ENCODE measurements around the gene SAMD4A. TPM values are rescaled to one million over a fixed set of nuclear protein-coding genes. Genes with fewer than 3 reads are reported as not detected.

SAMD4A gene
- total RNA-seq, 1 experiment from 2014 or later = 26.5 TPM

GRCh38 chr14:54709867-54710266 lies 142.9 kb downstream of the SAMD4A start:
- Histone ChIP-seq H3K9me3 (ENCODE audit: low read depth, low read length, poor library complexity, severe bottlenecking) (no peaks in the 10 kb centered on the region), H3K27ac (ENCODE audit: low read depth, low read length, poor library complexity, severe bottlenecking) (no peak overlapping the region), H3K36me3 (ENCODE audit: insufficient read depth, low read length, poor library complexity, severe bottlenecking) (no peaks in the 10 kb centered on the region), H3K27me3 (replicated peaks; ENCODE audit: insufficient read depth, low read depth, low read length, poor library complexity) (no peaks in the 10 kb centered on the region), H3K4me1 (ENCODE audit: insufficient read depth, low read length, poor library complexity, severe bottlenecking) (no peaks in the 10 kb centered on the region), H3K4me3 (ENCODE audit: low read depth, low read length, poor library complexity, severe bottlenecking) (no peak overlapping the region)
- BruUV-seq (replicated peaks) = no TSS peak
- intact Hi-C loops (cut with micrococcal nuclease; ENCODE audit: unreplicated experiment) = no loop called here
- no peak for DNase-seq (ENCODE audit: low spot score)
- no peak for TF ChIP-seq EZH2 (IDR thresholded peaks at IDR 0.05; ENCODE audit: borderline replicate concordance, low read depth, low read length, poor library complexity, severe bottlenecking)
- TF ChIP-seq, protein P1, sequence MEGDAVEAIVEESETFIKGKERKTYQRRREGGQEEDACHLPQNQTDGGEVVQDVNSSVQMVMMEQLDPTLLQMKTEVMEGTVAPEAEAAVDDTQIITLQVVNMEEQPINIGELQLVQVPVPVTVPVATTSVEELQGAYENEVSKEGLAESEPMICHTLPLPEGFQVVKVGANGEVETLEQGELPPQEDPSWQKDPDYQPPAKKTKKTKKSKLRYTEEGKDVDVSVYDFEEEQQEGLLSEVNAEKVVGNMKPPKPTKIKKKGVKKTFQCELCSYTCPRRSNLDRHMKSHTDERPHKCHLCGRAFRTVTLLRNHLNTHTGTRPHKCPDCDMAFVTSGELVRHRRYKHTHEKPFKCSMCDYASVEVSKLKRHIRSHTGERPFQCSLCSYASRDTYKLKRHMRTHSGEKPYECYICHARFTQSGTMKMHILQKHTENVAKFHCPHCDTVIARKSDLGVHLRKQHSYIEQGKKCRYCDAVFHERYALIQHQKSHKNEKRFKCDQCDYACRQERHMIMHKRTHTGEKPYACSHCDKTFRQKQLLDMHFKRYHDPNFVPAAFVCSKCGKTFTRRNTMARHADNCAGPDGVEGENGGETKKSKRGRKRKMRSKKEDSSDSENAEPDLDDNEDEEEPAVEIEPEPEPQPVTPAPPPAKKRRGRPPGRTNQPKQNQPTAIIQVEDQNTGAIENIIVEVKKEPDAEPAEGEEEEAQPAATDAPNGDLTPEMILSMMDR (conservative IDR thresholded peaks at IDR 0.05; ENCODE audit: low read depth, low read length) = no peak
- ChIA-PET POLR2A (ENCODE audit: low non-redundant PET) (no interaction called here), CTCF (no interaction called here)

GRCh38 chr14:54711312-54711711 lies 144.4 kb downstream of the SAMD4A start:
- Histone ChIP-seq H3K27me3 (replicated peaks; ENCODE audit: insufficient read depth, low read depth, low read length, poor library complexity) (no peaks in the 10 kb centered on the region), H3K27ac (ENCODE audit: low read depth, low read length, poor library complexity, severe bottlenecking) (no peak overlapping the region), H3K4me1 (ENCODE audit: insufficient read depth, low read length, poor library complexity, severe bottlenecking) (peaks cover 5% of the 10 kb centered on the region), H3K4me3 (ENCODE audit: low read depth, low read length, poor library complexity, severe bottlenecking) (no peak overlapping the region), H3K9me3 (ENCODE audit: low read depth, low read length, poor library complexity, severe bottlenecking) (no peaks in the 10 kb centered on the region), H3K36me3 (ENCODE audit: insufficient read depth, low read length, poor library complexity, severe bottlenecking) (no peaks in the 10 kb centered on the region)
- TF ChIP-seq, protein P1 (conservative IDR thresholded peaks at IDR 0.05; ENCODE audit: low read depth, low read length) = no peak
- TF ChIP-seq EZH2 (IDR thresholded peaks at IDR 0.05; ENCODE audit: borderline replicate concordance, low read depth, low read length, poor library complexity, severe bottlenecking) = no peak
- POLR2A ChIA-PET (ENCODE audit: low non-redundant PET) = no interaction called here
- no TSS peak for BruUV-seq (replicated peaks)
- intact Hi-C loops (cut with micrococcal nuclease; ENCODE audit: unreplicated experiment) = no loop called here
- DNase-seq (ENCODE audit: low spot score) = no peak
- CTCF ChIA-PET = no interaction called here

DNA sequence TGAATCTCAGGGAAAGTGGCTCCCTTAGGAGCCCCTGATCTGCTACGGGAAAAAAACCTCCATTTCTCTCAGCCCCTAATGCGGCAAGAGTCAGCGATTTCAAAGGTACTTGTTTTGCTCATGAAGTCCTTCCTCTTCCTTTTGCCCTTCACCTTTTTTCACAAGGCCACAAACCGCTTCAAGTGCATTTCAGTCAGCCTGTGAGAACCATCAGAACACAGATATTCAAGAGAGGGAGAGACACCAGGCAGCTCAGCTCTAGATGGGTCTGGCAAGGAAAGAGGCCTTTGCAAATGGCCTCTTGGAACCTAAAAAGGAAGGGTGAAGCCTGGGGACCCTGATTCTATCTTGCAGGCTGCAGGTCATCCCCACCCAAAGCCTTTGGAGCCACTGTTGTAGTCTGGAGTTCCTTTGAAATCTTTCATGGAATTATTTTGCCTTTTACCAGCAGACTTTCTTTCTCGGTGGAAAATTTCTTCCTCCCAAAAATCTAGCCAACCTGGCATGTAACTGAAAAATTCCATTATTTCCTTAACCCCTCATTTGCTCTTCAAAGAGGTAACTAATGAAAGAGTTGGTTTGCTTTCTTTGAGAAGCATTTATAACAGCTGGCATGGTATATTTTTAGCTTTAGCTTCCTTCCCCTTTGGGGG lies 145.0 kb downstream of the SAMD4A start:
- no peak for TF ChIP-seq EZH2 (IDR thresholded peaks at IDR 0.05; ENCODE audit: borderline replicate concordance, low read depth, low read length, poor library complexity, severe bottlenecking)
- TF ChIP-seq, protein P1 (conservative IDR thresholded peaks at IDR 0.05; ENCODE audit: low read depth, low read length) = no peak
- ChIA-PET CTCF (no interaction called here), POLR2A (ENCODE audit: low non-redundant PET) (no interaction called here)
- DNase-seq (ENCODE audit: low spot score) = no peak
- Histone ChIP-seq H3K27ac (ENCODE audit: low read depth, low read length, poor library complexity, severe bottlenecking) (no peak overlapping the region), H3K4me1 (ENCODE audit: insufficient read depth, low read length, poor library complexity, severe bottlenecking) (peaks cover 5% of the 10 kb centered on the region), H3K36me3 (ENCODE audit: insufficient read depth, low read length, poor library complexity, severe bottlenecking) (no peaks in the 10 kb centered on the region), H3K9me3 (ENCODE audit: low read depth, low read length, poor library complexity, severe bottlenecking) (no peaks in the 10 kb centered on the region), H3K4me3 (ENCODE audit: low read depth, low read length, poor library complexity, severe bottlenecking) (no peak overlapping the region), H3K27me3 (replicated peaks; ENCODE audit: insufficient read depth, low read depth, low read length, poor library complexity) (no peaks in the 10 kb centered on the region)
- BruUV-seq (replicated peaks) = no TSS peak
- intact Hi-C loops (cut with micrococcal nuclease; ENCODE audit: unreplicated experiment) = no loop called here
